Fibroblast of the conjunctiva (primary cell): ENCODE measurements around the gene TNFSF4.

ENCODE experiments used
- DNase-seq: peaks from one replicate; pipeline ENCODE4 v3.0.0-alpha.2; 2010; ENCODE audit warnings: low read depth

TNFSF4 gene

DNA sequence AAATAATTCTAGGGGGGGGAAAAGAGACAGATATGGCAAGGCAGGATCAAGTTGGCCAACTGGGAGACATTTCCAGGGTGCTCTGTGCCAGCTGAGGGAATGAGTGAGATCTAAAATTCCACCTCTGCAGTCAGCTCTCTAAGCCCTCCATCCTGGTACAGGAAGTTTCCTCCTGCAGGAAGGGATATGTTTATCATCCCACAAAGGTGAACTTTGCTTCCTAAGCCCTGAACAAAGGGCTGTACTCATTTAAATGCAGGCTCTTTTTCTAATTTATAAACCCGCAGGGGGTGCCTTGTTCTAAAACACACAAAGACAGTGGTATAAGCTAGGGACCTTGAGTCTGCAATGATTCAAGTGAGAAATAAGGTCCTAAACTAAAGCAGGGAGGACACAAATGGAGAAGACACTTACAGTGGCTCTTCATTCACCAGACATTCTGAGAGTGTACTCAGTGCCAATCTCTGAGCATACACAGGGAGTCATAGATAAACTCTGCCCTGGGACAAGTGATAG lies 3.6 kb upstream of the TNFSF4 start:
- no peak for DNase-seq

DNA sequence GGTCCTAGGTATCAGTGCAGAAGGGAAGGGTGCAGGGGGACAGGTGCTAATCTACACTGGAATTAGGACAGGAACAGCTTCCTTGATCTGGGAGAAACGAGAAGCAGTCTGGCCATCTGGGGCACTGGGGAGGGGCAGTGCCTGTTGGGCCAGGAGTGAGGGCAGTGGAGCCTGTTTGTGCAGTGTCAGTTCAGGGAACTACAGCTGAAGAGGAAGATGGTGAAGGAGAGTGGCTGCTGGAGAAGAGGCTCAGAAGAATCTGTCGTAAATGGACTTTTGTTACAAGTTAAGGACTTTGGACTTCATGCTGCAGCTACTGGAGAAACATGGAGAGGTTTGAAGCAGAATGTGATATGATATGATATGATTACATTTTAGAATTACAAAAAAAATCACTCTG lies 3.2 kb upstream of the TNFSF4 start:
- DNase-seq: no peak

DNA sequence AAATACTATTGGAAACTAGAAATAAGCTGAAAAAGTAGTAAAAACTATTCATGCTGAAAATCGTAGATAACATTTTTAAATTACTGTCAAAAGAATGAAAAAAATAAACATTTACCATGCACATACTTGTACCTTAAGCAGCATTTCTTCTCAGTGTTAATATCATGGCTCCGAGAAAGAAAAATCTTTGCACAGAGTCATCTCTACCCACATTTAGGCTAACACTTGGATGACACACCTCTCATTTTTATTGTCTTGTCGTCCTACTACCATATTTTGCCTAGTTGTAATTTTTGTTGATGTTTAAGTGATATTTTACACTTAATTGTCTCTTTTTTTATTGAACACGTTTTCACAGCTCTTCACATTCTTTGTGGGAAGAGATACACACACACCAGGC lies 1.7 kb upstream of the TNFSF4 start:
- no peak for DNase-seq

DNA sequence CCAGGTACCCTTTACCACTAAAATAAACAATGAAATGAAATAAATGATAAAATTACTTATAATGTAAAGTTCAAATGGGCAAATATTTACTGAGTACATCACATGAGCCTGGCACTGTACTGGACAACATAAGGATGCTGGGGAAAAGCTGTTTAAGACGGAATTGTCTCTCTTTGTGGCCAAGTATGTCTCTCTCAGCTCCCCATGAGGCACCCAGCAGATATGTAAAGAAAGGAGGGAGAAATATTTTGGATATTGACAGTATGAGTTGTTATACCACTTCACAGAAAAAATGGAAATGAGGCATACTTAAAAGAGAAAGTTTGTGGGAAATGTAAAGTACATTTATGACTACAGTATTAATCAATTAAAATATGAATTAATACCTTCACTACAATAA lies 1.0 kb upstream of the TNFSF4 start:
- DNase-seq: no peak

DNA sequence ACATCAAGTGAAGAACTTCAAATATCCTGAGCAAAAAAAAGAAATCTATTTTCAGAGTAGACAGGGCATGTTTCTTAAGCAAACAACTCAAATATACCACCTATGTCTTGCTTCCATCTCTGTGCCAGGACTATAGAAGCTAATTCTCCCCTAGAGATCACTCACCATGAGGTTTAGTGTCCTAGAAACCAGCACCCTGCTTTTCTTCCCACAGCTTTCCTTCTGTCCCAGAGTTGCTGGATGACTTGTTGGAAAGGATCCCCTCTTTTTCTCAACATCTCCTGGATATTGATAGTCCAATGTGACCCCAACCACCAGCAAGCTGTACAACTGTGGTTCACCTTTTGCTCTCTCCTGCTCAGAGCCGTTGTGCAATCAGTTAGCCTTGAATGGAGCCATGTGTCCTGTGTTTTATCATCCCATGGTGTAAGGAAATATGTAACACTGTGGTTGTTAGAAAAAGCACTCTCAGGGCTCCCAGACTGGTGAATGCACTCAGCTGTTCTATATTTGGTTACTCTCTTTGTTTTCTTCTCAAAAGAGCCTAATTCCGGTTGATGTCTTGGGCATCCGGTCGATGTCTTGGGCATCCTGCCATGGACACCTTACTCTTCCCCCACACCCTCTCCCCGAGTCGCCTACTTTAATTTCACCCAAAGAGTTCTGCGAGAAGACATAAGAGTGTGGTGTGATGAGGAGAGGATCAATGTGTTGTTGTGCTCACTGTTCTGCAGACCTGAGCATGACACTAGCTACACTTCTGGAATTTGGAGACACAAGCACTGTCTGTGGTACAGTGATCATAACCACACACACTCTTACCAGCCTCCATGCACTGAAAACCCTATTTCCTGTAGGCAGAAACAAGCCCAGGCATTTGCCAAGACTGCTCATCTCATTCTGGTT lies 1.7 kb downstream of the TNFSF4 start:
- peak; percentile 23 for DNase-seq

DNA sequence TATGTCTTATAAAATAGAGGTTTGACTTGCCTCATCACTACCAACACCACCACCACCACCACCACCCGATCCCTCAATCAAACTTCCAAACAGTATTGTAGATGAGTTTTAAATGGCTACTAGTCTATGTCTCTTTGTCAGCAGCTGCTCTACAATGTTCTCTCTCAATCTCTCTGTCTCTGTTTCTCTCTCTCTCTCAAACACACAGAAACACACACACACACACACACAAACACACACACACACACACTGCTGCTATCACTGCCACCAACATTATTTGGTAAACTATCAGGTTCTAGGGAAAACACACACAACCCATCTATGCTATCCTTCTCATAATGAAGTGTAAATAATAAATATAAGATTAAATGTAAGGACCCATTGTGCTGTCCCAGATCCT lies 2.4 kb downstream of the TNFSF4 start:
- no peak for DNase-seq

DNA sequence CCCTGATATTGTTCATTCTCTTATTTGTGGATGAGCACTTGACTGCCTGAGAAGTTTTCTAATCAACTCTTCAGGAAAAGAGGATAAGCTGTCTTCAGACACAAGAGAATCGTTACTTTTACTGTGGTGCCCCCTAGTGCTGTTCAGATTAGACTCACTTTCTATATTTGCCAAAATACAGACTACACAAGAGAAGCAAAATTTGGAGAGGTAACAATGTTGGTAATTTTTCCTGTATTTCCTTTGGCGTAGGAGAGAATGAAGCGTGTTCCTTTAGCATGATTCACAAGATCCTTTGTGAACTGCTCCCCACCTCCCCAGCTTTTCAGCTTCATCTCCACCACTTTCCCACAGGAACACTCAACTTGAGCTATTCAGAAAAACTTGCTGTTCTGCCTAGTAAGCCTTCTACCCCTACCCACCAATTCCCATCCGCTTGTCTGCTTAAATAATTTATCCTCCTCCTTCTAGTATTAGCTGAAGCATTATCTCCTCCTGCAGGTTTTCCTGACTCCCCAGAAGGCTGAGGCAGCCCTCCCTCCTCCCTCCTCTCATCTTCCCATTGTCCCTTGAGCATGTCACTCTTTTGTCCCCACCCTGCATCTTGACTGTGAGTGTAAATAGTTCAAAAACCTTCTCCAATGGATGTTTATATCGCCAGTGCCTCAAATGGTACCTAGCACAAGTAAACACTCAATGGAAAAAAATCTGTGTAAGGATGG lies 4.5 kb downstream of the TNFSF4 start:
- DNase-seq: peak; percentile 81

DNA sequence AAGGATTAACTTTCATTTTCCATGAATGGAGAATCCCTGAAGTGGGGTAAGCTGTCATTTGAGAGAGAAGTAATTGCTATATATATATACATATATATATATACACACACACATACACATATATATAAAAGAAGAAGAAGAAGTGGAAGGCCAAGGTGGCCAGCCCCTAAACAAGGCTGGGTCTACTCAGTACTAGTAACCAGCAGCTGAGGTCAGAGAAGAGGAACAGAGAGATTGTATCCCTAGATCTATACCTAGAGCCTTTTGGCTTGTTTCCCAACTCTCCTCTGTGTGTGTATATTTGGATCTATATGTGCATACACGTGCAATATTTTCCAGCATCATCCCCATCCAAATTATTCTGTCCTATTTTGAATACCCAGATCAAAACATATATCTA lies 5.2 kb downstream of the TNFSF4 start:
- DNase-seq: no peak

DNA sequence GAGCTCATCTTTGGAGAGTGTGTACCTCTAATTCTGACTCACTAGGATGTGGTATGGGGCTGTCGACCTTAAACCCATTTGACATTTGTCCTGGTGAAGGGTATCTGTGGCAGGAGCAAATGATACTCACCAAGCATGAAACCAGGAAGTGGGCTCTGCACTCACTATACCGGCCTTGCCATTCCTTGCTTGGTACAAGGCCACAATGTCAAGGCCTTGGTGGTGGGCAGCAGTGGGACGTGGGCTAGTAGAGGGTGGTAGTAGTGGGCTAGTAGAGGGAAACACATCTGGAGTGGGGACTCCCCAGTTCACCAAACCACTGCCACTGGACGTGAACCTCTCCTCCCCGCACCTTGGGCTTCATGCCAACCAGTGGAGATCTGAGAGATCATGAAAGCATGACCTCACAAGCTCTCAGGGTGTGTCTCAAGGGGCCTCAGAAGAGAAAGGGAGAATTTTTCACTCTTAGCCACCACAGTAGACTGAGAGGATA lies 11.5 kb downstream of the TNFSF4 start:
- DNase-seq: no peak

DNA sequence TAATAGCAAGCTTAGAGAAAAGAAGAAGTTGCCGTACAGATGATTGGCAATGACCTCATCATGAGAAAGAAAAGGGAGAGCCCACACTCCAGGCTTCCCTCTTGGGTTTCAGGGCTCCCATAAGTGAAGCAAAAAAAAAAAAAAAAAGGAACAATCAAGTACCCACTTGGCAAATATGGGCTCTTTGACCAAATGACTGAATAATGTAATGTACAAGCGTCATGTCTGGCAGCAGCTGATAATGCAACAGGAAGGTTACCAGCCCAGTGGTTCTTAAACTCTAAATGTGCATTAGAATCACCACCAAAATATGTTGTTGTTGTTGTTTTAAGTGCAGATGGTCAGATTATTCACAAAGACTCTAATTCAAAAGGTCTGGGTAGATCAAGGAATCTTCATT lies 13.5 kb downstream of the TNFSF4 start:
- DNase-seq: peak; percentile 35

DNA sequence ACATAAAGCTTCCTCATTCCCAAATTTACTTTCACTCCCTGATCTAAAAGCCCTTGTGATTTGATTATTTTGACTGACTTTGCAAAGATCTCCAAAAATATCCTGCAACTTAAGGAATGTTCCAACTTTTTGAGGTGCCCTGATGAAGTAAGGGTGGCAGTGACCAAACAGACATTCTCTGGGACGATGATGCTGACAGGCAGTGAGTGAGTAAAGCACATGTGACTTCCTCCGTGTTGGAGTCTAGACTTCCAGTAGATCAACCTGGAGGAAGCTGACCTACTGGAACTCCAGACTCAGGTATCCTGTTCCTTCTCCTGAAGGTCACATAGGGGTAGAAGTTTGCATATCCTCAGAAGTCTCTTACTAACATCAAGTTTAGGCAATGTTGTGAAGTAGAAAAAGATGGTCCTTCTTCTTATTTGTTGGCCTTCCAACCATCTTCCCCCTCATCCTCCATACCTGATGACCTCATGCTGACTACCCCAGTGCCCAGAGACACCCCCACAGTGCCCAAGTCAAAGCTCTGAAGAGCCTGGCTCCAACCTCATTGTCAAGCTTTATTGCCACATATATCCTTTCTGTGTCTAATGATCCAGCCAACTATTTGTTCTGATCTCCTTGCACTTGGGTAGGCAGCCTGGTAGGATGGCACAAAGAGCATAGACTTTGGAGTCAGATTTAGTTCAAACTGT lies 16.0 kb downstream of the TNFSF4 start:
- DNase-seq: no peak

DNA sequence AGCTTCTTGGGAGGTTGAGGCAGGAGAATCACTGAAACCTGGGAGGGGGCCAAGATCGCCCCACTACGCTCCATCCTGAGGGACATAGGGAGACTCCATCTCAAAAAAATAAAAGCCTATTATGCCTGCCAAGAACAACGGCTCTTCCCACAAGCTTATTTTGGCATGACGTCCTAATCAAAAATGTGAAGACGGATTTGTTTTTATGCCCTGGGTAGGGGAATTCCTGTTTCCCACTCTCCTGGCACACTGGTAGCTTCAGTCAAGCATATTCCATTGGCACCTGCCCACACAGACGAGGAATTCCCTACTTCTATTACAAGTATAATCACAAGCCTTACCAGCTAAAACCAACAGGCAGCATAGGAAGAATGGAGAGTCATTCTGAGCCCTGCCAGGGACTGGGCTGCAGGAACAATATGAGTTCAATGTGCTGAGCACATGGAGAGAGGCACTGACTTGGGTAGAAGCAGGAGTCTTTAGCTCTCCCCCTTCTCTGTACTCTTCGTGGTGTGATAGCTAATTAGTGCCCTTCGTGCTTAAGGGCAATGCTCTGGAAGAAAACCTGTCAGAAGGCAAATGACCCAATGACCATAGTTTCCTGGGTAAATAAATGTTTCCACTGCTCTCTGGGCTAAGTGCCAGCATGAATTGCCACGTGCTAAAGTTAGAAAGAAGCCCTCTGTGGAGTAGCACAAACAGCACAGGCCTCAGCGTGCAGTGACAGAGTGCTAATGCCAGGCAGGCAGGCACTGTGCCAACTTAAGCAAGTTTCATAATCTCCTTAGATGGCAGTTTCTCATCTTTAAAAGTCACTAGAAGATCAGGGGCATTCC lies 16.8 kb downstream of the TNFSF4 start:
- peak; percentile 57 for DNase-seq

DNA sequence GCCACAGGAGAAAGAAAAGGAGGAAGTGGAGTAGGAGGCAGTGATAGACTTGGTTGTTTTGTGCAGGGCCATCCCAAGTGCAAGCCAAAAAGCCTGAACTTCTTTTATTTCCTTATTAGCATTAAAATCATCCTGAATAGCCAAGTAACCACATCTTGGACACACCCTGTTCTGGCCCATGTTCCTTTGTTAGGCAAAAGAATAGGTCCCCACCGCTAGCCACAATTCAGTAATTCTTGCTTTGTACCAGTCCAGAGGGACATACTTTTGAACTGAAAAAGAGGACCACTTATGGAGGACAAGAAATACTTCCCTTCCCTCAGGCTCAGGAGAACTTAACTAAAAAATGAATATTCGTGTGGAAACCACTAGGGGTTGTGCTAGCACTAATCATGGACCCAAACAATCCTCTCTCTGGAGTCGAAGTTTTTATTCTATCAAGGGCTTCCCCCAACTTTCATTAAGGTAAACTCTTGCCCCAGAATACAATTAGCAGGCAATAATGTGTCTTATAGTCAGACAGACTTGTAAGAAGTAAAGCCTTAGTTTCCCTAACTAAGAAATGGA lies 19.4 kb downstream of the TNFSF4 start:
- no peak for DNase-seq

DNA sequence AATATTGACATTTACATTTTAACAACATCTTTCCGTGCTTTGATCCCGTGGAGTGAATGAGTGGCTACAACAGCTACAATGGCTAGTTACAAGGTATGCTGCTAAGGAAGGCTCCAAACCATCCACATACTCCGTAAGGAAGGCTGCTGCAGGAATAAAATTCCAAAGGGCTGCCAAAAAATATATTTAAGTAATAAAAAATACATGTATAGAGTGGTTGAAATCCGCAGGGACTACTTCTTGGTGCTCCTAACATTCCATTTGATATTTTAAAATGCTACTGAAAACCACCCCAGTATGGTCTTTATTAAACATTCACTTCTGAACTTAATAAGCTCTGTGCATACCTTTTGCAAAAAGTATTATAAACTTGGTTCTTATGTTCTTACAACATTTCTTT lies 25.3 kb downstream of the TNFSF4 start:
- no peak for DNase-seq

DNA sequence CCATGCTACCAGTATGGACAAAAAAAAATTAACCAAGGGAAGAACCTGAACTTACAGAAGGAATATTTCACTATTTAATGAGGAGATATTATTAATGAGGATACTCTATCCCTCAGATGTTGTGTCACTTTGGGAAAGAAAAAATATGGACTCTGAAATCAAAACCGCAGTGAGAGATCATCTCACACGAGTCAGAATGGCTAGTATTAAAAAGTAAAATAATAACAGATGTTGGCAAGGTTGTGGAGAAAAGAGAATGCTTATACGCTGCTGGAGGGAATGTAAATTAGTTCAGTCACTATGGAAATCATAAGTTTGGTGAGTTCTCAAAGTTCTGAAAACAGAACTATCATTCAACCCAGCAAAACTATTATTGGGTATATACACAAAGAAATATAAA lies 30.9 kb downstream of the TNFSF4 start:
- no peak for DNase-seq

DNA sequence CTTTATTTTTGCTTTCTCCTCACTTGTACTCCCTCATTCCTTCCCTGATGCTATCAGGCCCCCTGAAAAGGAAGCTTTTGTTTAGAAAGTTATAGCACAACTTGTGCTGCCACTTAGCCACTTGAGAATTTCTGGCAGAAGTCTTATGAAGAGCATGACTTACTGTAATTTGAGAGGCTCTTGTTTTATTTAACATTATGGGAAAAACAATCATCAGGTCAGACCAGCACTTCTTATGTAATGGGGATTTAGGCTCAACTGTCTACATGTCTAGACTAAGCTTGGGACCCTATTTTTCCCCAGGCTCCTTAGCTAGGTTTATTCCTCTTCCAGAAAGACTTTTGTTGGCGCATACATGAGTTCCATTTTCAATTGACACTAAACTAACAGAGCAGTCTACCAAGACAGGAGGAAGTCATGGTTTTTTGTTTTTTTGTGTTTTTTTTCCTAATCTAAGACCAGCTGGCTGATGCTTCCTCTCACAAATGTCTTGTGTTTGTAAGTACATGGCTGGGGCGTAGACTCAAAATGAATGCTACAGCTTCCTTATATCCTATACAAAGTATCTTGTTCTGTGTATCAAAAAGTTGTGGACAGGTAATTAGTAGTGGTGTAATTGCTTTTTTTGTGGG lies 31.5 kb downstream of the TNFSF4 start:
- DNase-seq: no peak

DNA sequence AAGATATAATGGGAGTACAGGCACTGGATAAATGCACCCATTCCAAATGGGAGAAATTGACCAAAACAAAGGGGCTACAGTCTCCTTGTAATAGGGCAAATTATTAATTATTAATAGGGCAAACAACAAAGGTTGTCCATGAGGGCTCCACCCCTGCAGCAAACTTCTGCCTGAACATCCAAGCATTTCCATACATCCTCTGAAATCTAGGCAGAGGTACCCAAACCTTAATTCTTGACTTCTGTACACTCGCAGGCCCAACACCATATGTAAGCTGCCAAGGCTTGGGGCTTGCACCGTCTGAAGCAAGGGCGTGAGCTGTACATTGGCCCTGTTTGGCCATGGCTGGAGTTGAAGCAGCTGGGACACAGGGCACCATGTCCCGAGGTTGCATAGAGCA lies 33.7 kb downstream of the TNFSF4 start:
- no peak for DNase-seq

DNA sequence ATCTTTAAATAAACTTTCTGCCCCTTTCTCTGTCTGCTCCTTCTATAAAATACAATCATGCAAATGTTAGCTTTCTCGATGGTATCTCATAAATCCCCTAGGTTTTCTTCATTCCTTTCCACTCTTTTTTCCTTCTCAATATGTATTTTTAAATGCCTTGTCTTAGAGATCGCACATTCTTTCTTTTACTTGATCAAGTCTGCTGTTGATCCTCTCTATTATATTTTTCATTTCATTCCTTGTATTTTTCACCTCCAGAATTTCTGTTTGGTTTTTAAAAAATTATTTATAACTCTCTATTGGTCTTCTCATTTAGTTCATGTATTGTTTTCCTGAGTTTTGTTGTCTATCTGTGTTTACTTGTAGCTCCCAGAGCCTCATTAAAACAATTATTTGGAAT lies 36.0 kb downstream of the TNFSF4 start:
- no peak for DNase-seq

DNA sequence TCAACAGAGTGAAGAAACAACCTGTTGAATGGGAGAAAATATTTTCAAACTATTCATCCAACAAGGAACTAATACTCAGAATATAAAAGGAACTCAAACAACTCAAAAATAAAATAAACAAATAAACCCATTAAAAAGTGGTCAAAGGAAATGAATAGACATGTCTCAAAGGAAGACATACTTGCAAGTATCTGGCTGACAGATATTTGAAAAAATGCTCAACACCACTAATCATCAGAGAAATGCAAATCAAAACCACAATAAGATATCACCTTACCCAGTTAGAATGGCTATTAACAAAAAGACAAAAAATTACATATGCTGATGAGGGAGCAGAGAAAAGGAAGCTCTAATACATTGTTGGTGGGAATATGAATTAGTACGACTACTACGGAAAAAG lies 38.2 kb downstream of the TNFSF4 start:
- DNase-seq: no peak

DNA sequence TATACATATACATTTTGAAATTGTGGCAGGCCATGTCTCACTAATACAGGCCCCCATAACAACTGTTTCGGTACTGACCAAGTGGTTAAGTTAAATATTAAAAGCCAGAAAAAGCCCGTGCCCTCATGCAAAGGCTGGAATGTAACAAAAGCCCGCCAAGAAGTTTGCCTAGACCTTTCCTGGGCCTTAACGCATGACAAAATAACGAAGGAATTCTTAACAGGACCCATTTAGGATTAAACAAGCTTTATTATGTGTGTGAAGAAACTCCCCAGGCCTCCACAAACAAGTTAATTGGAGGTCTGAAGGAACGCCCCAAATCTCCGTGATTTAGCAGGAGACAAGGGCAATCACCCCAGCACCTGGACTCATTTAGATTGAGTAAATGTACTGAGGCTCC lies 42.4 kb downstream of the TNFSF4 start:
- no peak for DNase-seq

DNA sequence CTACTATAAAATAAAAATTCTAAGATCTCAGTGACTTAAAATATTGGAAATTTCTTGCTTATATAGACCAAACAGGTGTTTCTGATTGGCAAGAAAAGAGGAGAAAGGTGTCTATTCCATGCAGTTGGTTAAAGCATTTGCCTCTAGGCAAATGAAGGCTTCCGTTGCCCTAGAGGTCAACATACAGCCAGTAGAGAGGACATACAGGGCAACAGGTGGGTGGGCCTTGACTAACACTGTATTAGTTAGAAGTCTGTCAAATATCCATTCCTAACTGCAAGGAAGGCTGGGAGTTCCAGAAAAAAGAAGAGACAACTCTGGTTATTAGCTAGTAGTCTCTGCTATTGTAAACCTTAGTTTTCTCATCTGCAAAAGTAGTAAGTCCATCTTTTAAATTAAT lies 43.0 kb downstream of the TNFSF4 start:
- DNase-seq: no peak
